ENCODE measurements around the gene L3MBTL4. TPM values are rescaled to one million over a fixed set of nuclear protein-coding genes. Genes with fewer than 3 reads are reported as not detected.

The L3MBTL4 gene
- total and polyA plus RNA-seq, 11 donors: 0.27 to 3.3 (median 1.2) TPM

- Histone ChIP-seq H3K9me3 (peaks cover 0 to 33% (median 3%) of the 10 kb centered on the region in 12 donors), H3K27me3 (no peaks in the 10 kb centered on the region), H3K4me3 (no peak overlapping the region), H3K4me1 (peaks cover 0 to 5% (median 0%) of the 10 kb centered on the region in 12 donors), H3K36me3 (no peaks in the 10 kb centered on the region), H3K27ac (no peak overlapping the region)
- TF ChIP-seq POLR2A (IDR thresholded peaks at IDR 0.05) (no peak), CTCF (IDR thresholded peaks at IDR 0.05) (no peak)
- DNase-seq: no peak
- intact Hi-C loops (cut with DNase I): loop anchor here in 1 of 10 donors (10.0 kb wide), 1 partner anchor 60 kb away; no protein-coding TSS in a partner anchor
- 85 to 91% (median 88%) methylated on average over 14 of the region's 14 CpGs for WGBS, 4 donors
- no peak for ATAC-seq
Observed at GRCh38 chr18:6374935-6375529, 39.7 kb downstream of the L3MBTL4 start.

- Histone ChIP-seq H3K27me3 (no peaks in the 10 kb centered on the region), H3K4me3 (no peak overlapping the region), H3K9me3 (peaks cover 0 to 32% (median 3%) of the 10 kb centered on the region in 12 donors), H3K27ac (no peak overlapping the region), H3K36me3 (no peaks in the 10 kb centered on the region), H3K4me1 (peaks cover 0 to 5% (median 0%) of the 10 kb centered on the region in 12 donors)
- intact Hi-C loops (cut with DNase I): loop anchor here in 1 of 10 donors (10.0 kb wide), 1 partner anchor 60 kb away; no protein-coding TSS in a partner anchor
- ATAC-seq (no peak), DNase-seq (no peak)
- no peak for TF ChIP-seq CTCF (IDR thresholded peaks at IDR 0.05)
- TF ChIP-seq POLR2A (IDR thresholded peaks at IDR 0.05): no peak
- WGBS, 4 donors: 60 to 82% (median 68%) methylated on average over 8 of the region's 8 CpGs
Observed at GRCh38 chr18:6374340-6374739, 40.4 kb downstream of the L3MBTL4 start.

- 67 to 88% (median 83%) methylated on average over 5 of the region's 5 CpGs for WGBS, 4 donors
- TF ChIP-seq POLR2A (IDR thresholded peaks at IDR 0.05) (no peak), CTCF (IDR thresholded peaks at IDR 0.05) (no peak)
- H3K4me1 ChIP-seq: peaks cover 0 to 5% (median 0%) of the 10 kb centered on the region in 12 donors
- ATAC-seq (no peak), DNase-seq (no peak)
- no peak overlapping the region for H3K27ac ChIP-seq
- H3K27me3 ChIP-seq: no peaks in the 10 kb centered on the region
- H3K9me3 ChIP-seq: peaks cover 0 to 20% (median under 1%) of the 10 kb centered on the region in 12 donors
- intact Hi-C loops (cut with DNase I): loop anchor here in 1 of 10 donors (10.0 kb wide), 1 partner anchor 58 kb away; no protein-coding TSS in a partner anchor
- H3K4me3 ChIP-seq: no peak overlapping the region
- no peaks in the 10 kb centered on the region for H3K36me3 ChIP-seq
Observed at GRCh38 chr18:6373187-6373586, 41.5 kb downstream of the L3MBTL4 start.

GRCh38 chr18:6370886-6371635 lies 43.6 kb downstream of the L3MBTL4 start:
- H3K9me3 ChIP-seq: peaks cover 0 to 9% (median 0%) of the 10 kb centered on the region in 12 donors
- no peak overlapping the region for H3K27ac ChIP-seq
- TF ChIP-seq POLR2A (IDR thresholded peaks at IDR 0.05): no peak
- TF ChIP-seq CTCF (IDR thresholded peaks at IDR 0.05): no peak
- H3K4me1 ChIP-seq: peaks cover 0 to 5% (median 0%) of the 10 kb centered on the region in 12 donors
- WGBS, 4 donors: 69 to 75% (median 70%) methylated on average over 12 of the region's 12 CpGs
- no peak for DNase-seq
- no peak overlapping the region for H3K4me3 ChIP-seq
- intact Hi-C loops (cut with DNase I): loop anchor here in 1 of 10 donors (10.0 kb wide), 1 partner anchor 56 kb away; no protein-coding TSS in a partner anchor
- H3K36me3 ChIP-seq: no peaks in the 10 kb centered on the region
- no peaks in the 10 kb centered on the region for H3K27me3 ChIP-seq
- ATAC-seq: no peak

All from heart left ventricle (tissue), 16 donors.